Fibroblast of skin of left quadriceps (primary cell): ENCODE measurements around the gene HOXB1.

Experiments
- DNase-seq, 2 experiments: peaks; one replicate each; pipeline ENCODE4 v3.0.0-alpha.2; 2013; ENCODE audit warnings: low read depth in 2 of 2

HOXB1 gene

DNA sequence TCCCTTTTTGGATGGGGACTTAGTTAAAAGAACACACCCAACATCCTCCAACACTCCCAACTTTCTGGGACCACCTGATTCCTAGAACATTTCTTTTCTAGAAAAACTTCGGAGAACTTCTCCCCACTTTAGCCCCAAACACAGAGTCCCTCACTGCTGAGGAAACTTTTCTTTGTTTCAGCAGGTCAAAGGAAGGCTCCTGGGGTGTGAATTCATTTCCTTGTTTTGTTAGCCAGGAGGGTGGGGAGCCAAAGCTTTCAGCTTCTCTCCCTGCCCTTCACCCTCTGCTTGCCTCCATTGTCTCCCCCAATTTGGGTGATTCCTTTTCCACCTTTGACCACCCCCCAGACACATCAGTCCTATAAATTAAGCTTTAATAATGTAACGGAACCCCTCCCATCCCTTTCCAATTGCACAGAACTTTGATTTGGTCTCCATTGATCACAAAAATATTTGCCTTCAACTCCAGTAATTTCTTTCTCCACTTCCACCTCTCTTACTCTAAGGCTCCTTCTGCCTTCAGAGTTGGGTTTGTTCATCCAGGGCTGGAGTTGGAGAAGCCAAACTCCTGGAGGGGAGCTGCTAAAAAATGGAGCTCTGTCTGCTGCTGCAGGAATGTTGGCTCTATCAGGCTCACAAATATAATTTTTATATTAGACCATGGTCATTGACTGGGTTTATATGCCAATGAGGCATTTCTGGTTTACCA, 37.0 kb upstream of the HOXB1 start:
- DNase-seq = no peak

DNA sequence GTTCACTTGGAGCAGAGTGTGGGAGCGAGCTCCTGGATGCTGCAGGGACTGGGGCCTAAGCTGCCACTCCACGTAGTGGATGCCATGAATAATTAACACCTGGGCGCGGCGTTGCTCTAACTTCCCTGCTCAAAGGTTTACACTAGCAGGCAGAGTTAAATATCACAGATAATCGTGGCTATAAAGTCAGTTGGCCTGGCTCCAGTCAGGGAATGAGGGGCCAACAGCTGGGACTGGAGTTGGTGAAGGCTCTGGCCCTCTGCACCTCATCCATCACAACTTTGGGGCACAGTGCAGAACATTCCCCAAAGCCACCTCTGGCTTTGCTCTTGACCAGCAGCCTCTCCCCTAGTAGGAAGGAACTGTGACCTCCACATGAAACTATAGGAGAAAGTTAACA, 36.4 kb upstream of the HOXB1 start:
- no peak for DNase-seq

DNA sequence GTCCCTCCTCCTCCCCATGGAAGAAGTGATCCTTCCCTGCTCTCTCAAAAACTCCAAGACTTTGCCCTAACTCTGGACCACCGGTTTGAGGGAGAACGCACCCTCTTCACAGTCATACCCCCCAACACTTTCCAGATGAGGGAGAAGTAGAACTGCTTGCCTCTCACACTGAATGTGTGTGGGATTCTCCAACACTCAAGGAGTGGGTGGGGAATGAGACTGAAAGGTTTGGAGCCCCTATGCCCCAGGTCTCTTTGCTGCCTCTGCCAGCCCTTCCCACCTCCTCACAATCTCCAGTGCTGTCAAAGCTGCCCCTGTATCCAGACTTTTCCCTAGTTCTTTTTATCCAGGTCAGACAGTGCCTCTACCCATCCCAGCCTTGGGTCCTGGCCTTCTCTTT, 35.9 kb upstream of the HOXB1 start:
- DNase-seq = no peak

DNA sequence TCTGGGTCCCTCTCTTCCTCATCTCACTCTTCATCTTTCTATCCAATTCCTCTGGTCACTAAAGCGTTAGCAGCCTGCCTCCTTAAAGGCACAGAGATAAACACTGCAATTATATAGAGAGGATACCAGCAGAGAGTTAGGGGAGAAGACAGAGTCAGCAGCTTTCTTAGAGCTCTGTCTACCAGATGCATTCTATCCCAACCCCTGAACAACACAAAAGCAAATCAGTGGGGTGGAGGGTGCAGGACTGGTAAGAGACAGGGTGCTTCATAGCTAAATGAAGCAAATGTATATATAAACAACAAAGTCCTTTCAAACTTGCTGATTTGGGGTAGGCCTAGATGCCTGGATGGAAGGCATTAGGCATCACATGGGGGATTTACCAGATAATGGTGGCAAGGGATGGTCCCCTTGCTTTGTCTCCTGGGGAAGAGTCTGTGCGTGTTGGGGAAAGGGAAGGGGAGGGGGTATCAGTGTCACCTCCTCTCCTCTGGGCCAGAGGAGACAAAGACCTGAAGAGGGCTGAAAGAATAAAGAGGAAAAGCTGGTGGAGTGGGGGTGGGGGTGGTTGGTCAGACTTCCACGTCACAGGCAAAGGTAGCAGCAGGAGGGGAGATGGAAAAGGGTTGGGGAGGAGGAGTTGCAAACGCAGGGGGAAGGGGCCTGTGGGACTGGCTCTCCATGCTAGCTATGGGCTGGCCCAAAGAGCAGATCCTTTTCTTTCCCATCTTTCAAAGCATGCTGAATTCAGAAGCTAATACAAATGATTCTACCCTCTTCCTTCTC, 35.3 kb upstream of the HOXB1 start:
- no peak for DNase-seq

DNA sequence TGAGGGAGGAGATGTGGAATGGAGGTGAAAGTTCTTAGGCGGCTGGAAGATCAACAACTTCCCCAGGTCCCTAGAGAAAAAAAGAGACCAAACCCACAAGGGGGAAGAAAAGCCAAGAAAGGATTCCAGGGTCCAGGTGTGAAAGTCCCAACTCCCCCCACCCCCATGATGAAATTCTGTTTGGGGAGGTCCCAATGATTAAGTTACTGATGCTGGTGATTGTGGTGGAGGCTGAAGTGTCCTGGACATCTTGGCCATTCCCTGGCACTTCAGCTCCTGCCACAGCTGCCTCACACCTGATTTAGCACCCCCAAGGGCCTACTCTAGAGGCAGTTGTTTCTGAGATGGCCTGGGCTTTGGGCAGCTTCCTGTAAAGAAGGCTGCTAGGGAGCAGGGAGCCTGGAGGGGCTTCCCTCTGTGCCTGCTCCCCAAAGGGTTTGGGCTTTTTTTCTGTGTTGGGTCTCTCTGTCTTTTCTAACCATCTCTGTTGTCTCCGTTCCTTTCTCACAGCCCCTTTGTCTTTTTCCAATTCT, 34.3 kb upstream of the HOXB1 start:
- no peak for DNase-seq

- no peak for DNase-seq
Measured at GRCh38 chr17:48564188-48565021, 33.6 kb upstream of the HOXB1 start.

- DNase-seq = no peak
Measured at GRCh38 chr17:48563867-48564187, 33.0 kb upstream of the HOXB1 start.

GRCh38 chr17:48563385-48563838, 32.6 kb upstream of the HOXB1 start:
- no peak for DNase-seq

DNA sequence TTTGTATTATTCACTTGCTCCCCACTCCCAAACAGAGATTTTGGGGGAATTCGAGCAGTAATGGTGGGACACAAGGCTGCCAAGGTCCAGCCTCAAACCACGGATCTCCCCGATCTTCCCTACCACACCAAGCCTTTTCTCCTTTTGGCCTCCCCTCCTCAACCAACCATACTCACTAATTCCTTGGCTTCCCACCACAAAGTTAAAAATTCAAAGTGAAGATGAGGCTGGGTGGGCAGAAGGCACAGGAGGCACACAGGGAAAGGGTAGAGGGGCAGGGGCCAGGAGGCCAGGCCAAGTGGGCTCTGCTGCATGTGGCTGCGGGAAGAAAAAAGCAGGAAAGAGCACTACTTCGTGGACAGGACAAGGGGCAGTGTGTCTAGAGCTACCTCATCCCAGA, 32.1 kb upstream of the HOXB1 start:
- DNase-seq = no peak

GRCh38 chr17:48561884-48562810, 31.3 kb upstream of the HOXB1 start:
- DNase-seq = peak; percentile 85 to 86

- DNase-seq = no peak
Measured at GRCh38 chr17:48559840-48560817, 29.3 kb upstream of the HOXB1 start.

- no peak for DNase-seq
Measured at GRCh38 chr17:48559122-48559839, 28.5 kb upstream of the HOXB1 start.

DNA sequence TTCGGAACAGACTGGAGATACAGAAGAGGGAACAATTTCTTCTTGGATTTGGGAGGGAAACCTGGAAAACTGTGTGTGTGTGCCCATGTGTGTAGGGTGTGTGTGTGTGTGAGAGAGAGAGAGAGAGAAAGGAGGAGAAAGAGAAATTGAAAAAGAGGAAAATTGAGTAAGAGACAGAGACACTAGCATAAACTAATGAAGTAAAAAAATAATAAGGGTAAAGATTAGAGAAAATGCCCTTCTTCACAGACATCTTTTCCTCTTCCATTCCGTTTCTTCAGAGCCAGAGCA, 28.0 kb upstream of the HOXB1 start:
- DNase-seq = no peak

DNA sequence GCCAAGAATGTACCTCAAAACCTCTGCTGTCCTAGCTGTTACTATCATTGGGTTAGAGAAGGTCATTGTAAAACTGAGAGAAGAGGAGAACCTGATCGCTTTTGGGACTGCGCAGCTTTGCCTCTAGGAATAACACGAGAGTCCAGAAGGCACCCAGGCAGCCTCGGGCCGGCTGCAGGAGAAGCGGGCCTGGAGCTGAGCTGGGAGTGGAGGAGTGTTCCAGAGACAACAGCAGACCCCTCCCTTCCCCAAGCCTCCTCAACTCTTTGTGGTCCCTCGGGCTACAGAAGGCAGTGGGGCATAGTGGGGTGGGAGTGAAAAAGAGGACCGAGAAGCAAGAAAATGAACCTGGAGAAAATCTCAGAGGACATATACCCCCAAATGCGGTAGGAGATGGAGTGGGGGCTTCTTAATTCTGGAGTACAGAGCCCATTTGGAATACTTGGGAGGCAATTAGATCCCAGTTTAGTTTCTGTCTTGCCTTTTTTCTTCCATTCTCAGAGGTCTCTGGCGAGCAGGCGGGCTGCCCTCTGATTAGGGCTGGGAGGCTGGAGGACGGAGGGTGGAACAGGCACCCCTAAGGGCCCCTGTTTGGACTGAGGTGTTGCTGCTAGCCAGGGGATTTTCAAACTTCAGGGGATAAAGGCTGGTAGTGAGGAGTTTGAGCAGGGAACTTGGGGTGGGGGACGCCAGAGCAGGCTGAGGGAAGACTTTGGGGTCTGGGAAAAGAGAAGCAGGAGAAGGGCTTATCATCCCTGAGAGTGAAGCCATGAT, 27.4 kb upstream of the HOXB1 start:
- DNase-seq = no peak

GRCh38 chr17:48556576-48557401, 26.0 kb upstream of the HOXB1 start:
- DNase-seq = no peak

- no peak for DNase-seq
Measured at GRCh38 chr17:48556229-48556575, 25.4 kb upstream of the HOXB1 start.

- peak; percentile 92 to 93 for DNase-seq
Measured at GRCh38 chr17:48555258-48556228, 24.7 kb upstream of the HOXB1 start.
